ENCODE results near the gene RALA.
"Not testable (repeated sequence)": the region's sequence is repeated elsewhere in the genome, so short reads cannot be mapped to it uniquely, and the experiment has no call there.

RALA gene

DNA sequence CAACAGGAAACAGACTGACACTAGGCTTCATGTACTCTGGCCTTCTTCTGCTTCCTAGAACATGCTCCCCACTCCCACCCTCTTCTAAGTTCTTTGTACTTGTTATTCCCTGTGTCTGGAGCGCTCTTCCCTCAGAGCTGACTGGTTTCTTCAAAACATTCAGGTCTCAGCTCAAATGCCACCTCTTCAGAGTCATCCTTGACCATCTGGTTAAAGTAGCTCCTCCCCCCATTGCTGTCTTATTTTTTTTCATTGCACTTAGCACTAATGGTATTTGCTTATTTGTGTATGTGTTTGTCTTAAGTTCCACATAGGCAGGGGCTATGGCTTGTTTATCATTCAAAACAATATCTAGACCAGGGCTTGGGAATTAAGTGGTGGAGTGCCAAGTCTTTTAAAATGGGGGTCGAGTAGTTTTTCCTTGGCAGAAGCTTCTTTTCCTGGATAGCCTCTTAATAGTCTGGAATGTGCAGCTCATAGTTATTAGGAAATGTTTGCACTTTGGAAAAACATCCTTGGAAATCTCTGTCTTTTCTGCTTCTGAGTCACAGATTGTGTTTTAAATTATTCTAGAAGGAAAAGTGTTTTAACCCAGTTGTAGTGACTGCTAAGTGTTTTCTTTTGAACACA lies 60.0 kb downstream of the RALA start:
- no peak for DNase-seq (ENCODE audit: low spot score)

GRCh38 chr7:39686261-39686924 lies 63.0 kb downstream of the RALA start:
- no peak for DNase-seq (ENCODE audit: low spot score)

GRCh38 chr7:39688611-39689480 lies 65.5 kb downstream of the RALA start:
- DNase-seq (ENCODE audit: low spot score): no peak

GRCh38 chr7:39691821-39692220 lies 68.4 kb downstream of the RALA start:
- DNase-seq (ENCODE audit: low spot score): no peak

GRCh38 chr7:39693086-39693485 lies 69.7 kb downstream of the RALA start:
- DNase-seq (ENCODE audit: low spot score): not testable (repeated sequence)

- DNase-seq (ENCODE audit: low spot score): no peak
These were observed 70.4 kb downstream of the RALA start for GRCh38 chr7:39693812-39694211.

DNA sequence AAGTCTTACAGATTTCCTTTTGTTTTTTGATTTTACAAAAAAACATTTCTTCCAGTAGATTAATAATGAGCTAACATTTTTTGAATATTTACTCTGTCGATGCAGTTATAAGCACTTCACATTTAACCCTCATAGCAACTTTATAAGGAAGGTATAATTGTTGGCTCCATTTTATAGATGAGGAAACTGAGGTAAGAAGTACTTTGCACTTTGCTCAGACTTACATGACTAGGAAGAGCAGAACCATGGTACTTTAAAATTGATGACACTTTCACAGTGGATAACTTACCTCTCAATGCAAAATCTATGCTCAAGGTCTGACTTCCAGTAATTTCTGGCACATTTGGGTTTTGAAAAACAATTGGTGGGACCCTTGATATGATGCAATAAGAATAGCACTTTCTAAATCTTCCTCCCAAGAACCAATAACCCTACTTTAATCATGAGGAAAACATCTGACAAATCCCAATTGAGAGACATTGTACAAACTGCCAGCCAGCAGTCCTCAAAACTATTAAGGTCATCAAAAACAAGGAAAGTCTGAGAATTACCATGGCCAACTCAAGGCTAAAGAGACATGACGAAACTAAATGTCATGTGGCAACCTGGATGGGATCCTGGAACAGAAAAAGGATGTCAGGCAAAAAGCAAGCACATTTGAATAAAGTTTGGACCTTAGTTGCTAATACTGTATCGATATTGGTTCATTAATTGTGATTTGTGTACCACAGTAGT lies 72.6 kb downstream of the RALA start:
- DNase-seq (ENCODE audit: low spot score): no peak

DNA sequence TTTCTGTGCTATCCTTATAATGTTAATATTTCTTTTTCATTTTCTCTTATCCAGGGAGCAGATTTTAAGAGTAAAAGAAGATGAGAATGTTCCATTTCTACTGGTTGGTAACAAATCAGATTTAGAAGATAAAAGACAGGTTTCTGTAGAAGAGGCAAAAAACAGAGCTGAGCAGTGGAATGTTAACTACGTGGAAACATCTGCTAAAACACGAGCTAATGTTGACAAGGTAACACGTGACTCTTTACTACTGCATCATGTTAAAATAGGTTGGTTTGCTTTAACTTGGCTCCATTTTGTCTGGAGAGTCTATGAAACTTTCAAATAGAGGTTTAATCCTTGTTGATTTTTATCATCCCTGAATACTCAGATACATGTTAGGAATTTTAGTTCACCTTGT lies 73.3 kb downstream of the RALA start:
- no peak for DNase-seq (ENCODE audit: low spot score)

DNA sequence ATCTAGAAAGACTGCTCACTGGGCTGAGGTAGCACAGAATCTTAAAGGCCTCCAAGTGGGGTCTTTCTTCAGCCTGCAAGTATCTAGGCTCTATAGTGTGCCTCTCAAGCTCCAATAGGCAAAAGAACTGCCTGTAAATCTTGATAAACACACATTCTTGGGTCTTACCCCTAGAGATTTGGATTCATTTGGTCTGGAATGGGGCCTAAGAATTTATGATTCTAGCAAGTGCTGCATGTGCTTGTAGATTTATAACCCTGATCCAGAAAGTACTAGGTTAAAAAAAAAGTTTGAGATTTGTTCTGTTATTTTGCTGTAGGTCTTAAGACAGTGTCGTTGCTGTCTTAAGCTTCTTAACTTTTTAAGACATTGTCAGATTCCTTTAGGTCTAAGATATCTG lies 74.1 kb downstream of the RALA start:
- DNase-seq (ENCODE audit: low spot score): no peak

GRCh38 chr7:39700165-39700564 lies 76.8 kb downstream of the RALA start:
- DNase-seq (ENCODE audit: low spot score): no peak

DNA sequence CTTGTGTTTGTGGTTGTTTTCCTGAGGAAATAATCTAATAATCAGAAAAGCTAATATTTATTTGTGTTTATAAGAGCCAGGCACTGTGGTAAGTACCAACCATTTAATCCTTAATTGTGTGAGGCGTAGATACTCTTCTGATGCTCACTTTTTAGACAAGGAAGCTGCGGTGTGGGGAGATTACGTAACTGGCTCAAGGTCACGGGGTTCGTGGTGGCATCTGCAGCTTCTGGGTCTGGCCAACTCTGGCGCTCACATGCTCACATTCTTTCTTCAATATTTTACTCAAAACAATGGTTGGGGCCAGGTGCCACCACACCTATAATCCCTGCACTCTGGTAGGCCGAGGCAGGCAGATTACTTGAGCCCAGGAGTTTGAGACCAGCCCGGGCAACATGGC lies 77.6 kb downstream of the RALA start:
- no peak for DNase-seq (ENCODE audit: low spot score)

DNA sequence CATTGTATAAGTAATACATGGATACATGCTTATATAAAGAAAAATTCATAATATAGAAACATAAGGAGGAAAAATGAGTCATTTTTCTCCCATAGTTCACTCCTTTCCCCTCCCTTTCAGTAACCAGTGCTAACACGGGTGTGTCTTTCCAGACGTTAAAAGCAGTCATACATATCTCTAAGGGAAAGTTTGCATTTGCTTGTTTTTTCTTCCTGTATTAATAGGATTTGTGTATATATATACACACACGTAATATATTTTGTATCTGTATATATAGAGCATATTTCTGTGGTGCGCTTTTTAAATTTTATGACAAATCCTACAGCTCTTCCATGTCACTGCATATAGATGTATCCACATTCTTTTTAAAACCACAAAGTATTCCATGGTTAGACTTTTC lies 78.8 kb downstream of the RALA start:
- no peak for DNase-seq (ENCODE audit: low spot score)

- DNase-seq (ENCODE audit: low spot score): no peak
These were observed 79.8 kb downstream of the RALA start for GRCh38 chr7:39703144-39703543.

DNA sequence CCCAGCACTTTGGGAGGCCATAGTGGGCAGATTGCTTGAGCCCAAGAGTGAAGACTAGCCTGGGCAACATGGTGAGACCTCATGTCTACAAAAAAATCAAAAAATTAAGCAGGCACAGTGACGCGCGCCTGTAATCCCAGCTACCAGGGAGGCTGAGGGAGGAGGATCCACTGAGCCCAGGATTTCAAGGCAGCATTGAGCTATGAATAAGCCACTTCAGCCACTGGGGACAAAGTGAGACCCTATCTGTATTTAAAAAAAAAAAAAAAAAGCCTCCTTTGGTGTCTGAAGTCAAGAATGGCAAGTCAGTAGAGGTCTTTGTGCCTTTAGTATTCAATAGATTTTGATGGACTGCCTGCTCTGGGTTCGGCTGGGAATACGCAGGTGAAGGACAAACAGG lies 85.7 kb downstream of the RALA start:
- no peak for DNase-seq (ENCODE audit: low spot score)

- DNase-seq (ENCODE audit: low spot score): no peak
These were observed 86.5 kb downstream of the RALA start for GRCh38 chr7:39709768-39710311.

- no peak for DNase-seq (ENCODE audit: low spot score)
These were observed 89.4 kb downstream of the RALA start for GRCh38 chr7:39712751-39713150.

DNA sequence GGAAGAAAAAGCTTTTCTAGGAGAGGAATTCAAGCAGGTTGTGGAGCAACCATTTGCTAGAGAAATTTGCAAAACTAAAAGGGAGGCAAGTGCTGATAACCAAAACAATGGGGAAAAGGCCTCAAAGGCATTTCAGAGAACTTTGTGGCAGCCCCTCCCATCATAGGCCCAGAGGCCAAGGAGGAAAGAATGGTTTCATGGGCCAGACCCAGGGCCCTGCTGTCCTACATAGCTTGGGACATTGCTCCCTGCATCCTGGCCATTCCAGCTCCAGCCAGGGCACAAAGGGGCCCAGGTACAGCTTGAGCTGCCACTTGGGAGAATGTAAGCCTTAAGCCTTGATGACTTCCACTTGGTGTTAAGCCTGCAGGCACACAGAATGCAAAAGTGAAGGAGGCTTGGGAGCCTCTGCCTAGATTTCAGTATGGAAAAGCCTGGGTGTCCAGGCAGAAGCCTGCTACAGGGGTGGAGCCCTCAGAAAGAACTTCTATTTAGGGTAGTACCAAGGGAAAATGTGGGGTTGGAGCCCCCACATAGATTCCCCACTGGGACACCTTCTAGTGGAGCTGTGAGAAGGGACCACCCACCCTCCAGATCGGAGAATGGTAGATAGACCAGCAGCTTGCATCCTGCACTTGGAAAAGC lies 91.2 kb downstream of the RALA start:
- no peak for DNase-seq (ENCODE audit: low spot score)

DNA sequence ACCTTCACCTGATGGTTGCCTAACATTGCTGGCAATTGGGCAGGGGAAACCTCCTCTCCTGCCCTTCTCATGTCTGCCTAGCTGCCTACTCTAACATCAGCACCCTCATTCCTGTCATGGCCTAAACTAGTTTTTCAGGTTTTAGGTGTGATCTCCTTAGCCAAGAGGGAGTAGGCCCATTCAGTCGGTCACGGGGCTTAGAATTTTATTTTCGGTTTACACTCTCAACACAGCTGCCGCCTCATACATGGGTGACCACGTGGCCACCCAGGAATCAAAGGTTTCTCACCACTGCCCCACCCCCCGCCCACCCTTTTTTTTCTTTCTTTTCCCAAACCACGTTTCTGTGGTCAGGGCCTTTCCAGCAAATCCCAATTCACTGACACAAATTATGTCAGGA lies 97.2 kb downstream of the RALA start:
- DNase-seq (ENCODE audit: low spot score): no peak

- DNase-seq (ENCODE audit: low spot score): no peak
These were observed 98.0 kb downstream of the RALA start for GRCh38 chr7:39721345-39721744.

- peak; percentile 89 for DNase-seq (ENCODE audit: low spot score)
These were observed 98.7 kb downstream of the RALA start for GRCh38 chr7:39721919-39722597.

All from SK-N-DZ (cell line).